Heart right ventricle (tissue), 16 donors: ENCODE results near the gene OR8K5. TPM values are rescaled to one million over a fixed set of nuclear protein-coding genes. Genes with fewer than 3 reads are reported as not detected.

Source experiments
- ATAC-seq, 8 donors: fragments of 200-7000 bp; cut with Tn5 transposase; one replicate each; pipeline ENCODE4 v1.9.1; 2020; ENCODE audit warnings: mild to moderate bottlenecking in 8 of 8, moderate library complexity in 8 of 8, moderate number of reproducible peaks in 1 of 8
- DNase-seq, 2 donors: peaks; one replicate each; pipeline ENCODE4 v3.0.0-alpha.2; 2020
- H3K27ac ChIP-seq, 10 donors: fragments of 200-600 bp; sonication (generic) in 2 of 10; one replicate each; pipeline versions ENCODE4 v1.5.0 to v1.8.0; 2020 to 2022; ENCODE audit warnings: mild to moderate bottlenecking in 3 of 10
- H3K27me3 ChIP-seq, 7 donors: fragments of 200-600 bp; one replicate each; pipeline ENCODE4 v1.8.0; 2021 to 2022; ENCODE audit warnings: mild to moderate bottlenecking in 2 of 7
- H3K36me3 ChIP-seq, 9 donors: fragments of 200-600 bp; sonication (generic) in 1 of 9; one replicate each; pipeline versions ENCODE4 v1.5.0 to v1.8.0; 2020 to 2022; ENCODE audit warnings: mild to moderate bottlenecking in 2 of 9
- H3K4me1 ChIP-seq, 9 donors: fragments of 200-600 bp; sonication (generic) in 1 of 9; one replicate each; pipeline versions ENCODE4 v1.5.0 to v1.8.0; 2020 to 2022; ENCODE audit warnings: mild to moderate bottlenecking in 4 of 9
- H3K4me3 ChIP-seq, 10 donors: fragments of 200-600 bp; sonication (generic) in 2 of 10; one replicate each; pipeline versions ENCODE4 v1.5.0 to v1.8.0; 2020 to 2022; ENCODE audit warnings: mild to moderate bottlenecking in 7 of 10, moderate library complexity in 2 of 10
- H3K9me3 ChIP-seq, 11 donors: fragments of 200-600 bp in 10 of 11; sonication (generic) in 2 of 11; one replicate each; pipeline versions ENCODE4 v1.5.0 to v1.8.0; 2013 to 2022; ENCODE audit warnings: mild to moderate bottlenecking in 2 of 11, control low read depth in 1 of 11, moderate library complexity in 1 of 11
- WGBS, 2 donors: extraction: QIAGEN DNeasy Blood & Tissue Kit; methylation state at CpG; one replicate each; pipeline ENCODE4 v1.1.7; 2013; ENCODE audit warnings: inconsistent platforms in 1 of 2; 5-methylcytosine and 5-hydroxymethylcytosine counted together
- intact Hi-C, 10 donors: fragments of 100-400 bp; cut with DNase I; formaldehyde crosslinking; loops; one replicate each; pipeline versions ENCODE4 v1.11.1 to v1.14.2; 2022
- long read RNA-seq, 3 donors: library from polyadenylated mRNA; unstranded; transcript quantifications; one replicate each; pipeline ENCODE4 v2.0.0, GENCODE V29; 2020 to 2021
- polyA plus RNA-seq, 2 donors: library from polyadenylated mRNA; stranded (reverse); fragments of 200-250 nt; gene quantifications; one replicate each; pipeline ENCODE4 v1.2.3, GENCODE V29; 2013
- total RNA-seq, 10 donors: library from RNA; stranded (reverse); fragmentation: NEBNext Ultra II Directional in 3 of 10; extraction: Animal tissue kit (Norgen Biotek cat#: 25700) in 3 of 10; gene quantifications; one replicate each; pipeline versions ENCODE4 v1.2.1 to v1.2.4, GENCODE V29; 2021 to 2023
- TF ChIP-seq, protein P1 (sequence below), 9 donors: fragments of 200-600 bp; sonication (generic) in 2 of 9; IDR thresholded peaks; one replicate each; pipeline versions ENCODE4 v1.5.0 to v1.8.0; 2021 to 2022; ENCODE audit warnings: antibody characterized with exemption in 9 of 9, mild to moderate bottlenecking in 5 of 9, moderate library complexity in 1 of 9
- donor health status: Arrhythmogenic right ventricular cardiomyopathy.
- donor health status: ischemic (EF 13 %, LVEDD 7.1; RV severe dilation, severe dysfunction).
- donor health status: healthy with polysubstance abuse.
- donor health status: DM: no; HTN: yes; CAD: no.
- donor health status: DM: no; HTN: no; CAD: no.
- donor health status: ischemic (EF 25% LVEDD 6.9; RV normal size, moderate dysfunction).
- donor health status: ischemic (EF 25% LVEDD 5.7; RV mildly dilated, moderate dysfunction).
- donor health status: healthy.
- donor health status: DM: yes; HTN: yes; CAD: no.
- donor health status: Ischemic cardiomyopathy.
- donor health status: ischemic (EF 35%, LVEDD 5.7; RV mildly dilated, moderate dysfunction).
- donor health status: nonischemic (EF 11% LVEDD 7.7; RV severe dilation, severe dysfunction).
- donor health status: DM: yes; HTN: yes; CAD: no.
- donor health status: PGD.
- donor health status: ischemic (EF 29% LVEDD 5.4; RV normal size, mild dysfunction).
- donor health status: nonischemic (EF 23%, LVEDD 6.1; RV moderate dilation, normal function).

The OR8K5 gene, protein sequence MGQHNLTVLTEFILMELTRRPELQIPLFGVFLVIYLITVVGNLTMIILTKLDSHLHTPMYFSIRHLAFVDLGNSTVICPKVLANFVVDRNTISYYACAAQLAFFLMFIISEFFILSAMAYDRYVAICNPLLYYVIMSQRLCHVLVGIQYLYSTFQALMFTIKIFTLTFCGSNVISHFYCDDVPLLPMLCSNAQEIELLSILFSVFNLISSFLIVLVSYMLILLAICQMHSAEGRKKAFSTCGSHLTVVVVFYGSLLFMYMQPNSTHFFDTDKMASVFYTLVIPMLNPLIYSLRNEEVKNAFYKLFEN
- not detected for total RNA-seq
- polyA plus RNA-seq = not detected
- long read RNA-seq, donor 1 = 0 reads
- long read RNA-seq, donor 2 = 0 reads
- long read RNA-seq, donor 3 = 0 reads

DNA sequence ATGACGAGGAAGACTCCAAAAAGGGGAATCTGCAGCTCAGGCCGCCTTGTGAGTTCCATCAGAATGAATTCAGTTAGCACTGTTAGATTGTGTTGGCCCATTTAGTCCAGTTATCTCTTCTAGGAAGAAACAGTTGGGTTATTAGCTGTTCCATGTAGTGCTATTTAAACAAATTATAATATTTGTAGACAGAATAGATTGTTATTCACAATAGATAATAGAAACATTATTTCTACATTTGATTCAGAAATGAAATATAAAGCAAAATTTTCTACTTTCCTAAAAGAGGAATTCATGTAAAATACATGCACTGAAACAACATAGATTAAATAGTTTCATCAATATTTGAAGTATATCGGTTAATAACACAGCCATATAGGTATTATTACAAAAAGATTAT, at the start of gene OR8K5:
OR8K5 (minus strand) TSS at position 101 of the 400 bp plus-strand sequence; CDS start at position 101, 0 bp downstream.
- no peaks in the 10 kb centered on the region for H3K4me1 ChIP-seq
- no peaks in the 10 kb centered on the region for H3K27me3 ChIP-seq
- 63 to 74% methylated on average over 3 of the region's 3 CpGs for WGBS, 2 donors
- DNase-seq = no peak
- no peak for ATAC-seq
- H3K27ac ChIP-seq = no peak within 1 kb of the TSS
- TF ChIP-seq, protein P1, sequence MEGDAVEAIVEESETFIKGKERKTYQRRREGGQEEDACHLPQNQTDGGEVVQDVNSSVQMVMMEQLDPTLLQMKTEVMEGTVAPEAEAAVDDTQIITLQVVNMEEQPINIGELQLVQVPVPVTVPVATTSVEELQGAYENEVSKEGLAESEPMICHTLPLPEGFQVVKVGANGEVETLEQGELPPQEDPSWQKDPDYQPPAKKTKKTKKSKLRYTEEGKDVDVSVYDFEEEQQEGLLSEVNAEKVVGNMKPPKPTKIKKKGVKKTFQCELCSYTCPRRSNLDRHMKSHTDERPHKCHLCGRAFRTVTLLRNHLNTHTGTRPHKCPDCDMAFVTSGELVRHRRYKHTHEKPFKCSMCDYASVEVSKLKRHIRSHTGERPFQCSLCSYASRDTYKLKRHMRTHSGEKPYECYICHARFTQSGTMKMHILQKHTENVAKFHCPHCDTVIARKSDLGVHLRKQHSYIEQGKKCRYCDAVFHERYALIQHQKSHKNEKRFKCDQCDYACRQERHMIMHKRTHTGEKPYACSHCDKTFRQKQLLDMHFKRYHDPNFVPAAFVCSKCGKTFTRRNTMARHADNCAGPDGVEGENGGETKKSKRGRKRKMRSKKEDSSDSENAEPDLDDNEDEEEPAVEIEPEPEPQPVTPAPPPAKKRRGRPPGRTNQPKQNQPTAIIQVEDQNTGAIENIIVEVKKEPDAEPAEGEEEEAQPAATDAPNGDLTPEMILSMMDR (IDR thresholded peaks at IDR 0.05) = no peak
- intact Hi-C loops = no loop called here
- no peaks in the 10 kb centered on the region for H3K36me3 ChIP-seq
- peaks cover 0 to 43% (median 2%) of the 10 kb centered on the region in 11 donors for H3K9me3 ChIP-seq
- H3K4me3 ChIP-seq = no peak within 1 kb of the TSS

DNA sequence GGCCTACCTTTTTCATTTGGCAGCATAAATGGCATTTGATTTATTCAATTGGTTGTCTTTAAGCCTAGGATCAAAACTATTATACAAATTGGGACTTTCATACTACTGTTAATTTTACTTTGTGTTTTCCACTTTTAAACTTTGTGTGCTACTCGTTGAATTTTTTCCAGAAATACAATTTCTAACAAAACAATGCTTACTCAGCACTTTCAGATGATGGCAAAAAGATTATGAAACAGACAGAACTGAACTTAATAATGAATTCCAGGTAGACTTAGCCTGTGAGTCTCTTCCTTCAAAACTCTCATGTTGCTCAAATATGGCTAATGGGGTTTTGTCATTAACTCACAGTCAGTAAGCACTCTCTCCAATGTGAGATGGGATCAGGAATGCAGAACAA, 47.7 kb upstream of the OR8K5 start:
- Histone ChIP-seq H3K4me3 (no peak overlapping the region), H3K27me3 (no peaks in the 10 kb centered on the region), H3K9me3 (peaks cover 0 to 8% (median 0%) of the 10 kb centered on the region in 11 donors), H3K4me1 (no peaks in the 10 kb centered on the region), H3K27ac (no peak overlapping the region), H3K36me3 (no peaks in the 10 kb centered on the region)
- TF ChIP-seq, protein P1 (IDR thresholded peaks at IDR 0.05) = no peak
- DNase-seq (no peak), ATAC-seq (no peak)
- intact Hi-C loops = no loop called here
- 38 to 46% methylated on average over 1 of the region's 1 CpG for WGBS, 2 donors

DNA sequence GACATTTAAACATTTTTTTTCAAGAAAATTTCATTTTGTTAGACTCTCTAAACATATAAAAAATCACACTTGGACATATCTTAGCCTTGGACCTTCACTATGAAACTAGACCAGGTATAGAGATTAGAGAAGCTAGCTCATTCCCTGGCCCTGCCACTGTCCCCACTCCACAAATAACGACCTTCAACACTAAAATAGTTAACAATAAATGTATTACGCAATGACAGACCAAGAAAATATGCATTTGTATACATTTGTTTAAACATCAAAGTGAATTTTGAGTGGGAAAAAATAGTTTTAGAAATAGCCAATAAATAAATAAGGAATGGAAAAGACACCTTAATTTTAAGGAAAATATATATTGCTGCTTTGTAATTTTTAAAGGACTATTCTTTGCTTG, 37.2 kb upstream of the OR8K5 start:
- Histone ChIP-seq H3K9me3 (peaks cover 0 to 15% (median 0%) of the 10 kb centered on the region in 11 donors), H3K27ac (no peak overlapping the region), H3K36me3 (no peaks in the 10 kb centered on the region), H3K4me3 (no peak overlapping the region), H3K4me1 (no peaks in the 10 kb centered on the region), H3K27me3 (no peaks in the 10 kb centered on the region)
- DNase-seq = no peak
- TF ChIP-seq, protein P1 (IDR thresholded peaks at IDR 0.05) = no peak
- no peak for ATAC-seq
- 55 to 65% methylated on average over 2 of the region's 2 CpGs for whole genome bisulfite sequencing, 2 donors
- intact Hi-C loops = no loop called here

DNA sequence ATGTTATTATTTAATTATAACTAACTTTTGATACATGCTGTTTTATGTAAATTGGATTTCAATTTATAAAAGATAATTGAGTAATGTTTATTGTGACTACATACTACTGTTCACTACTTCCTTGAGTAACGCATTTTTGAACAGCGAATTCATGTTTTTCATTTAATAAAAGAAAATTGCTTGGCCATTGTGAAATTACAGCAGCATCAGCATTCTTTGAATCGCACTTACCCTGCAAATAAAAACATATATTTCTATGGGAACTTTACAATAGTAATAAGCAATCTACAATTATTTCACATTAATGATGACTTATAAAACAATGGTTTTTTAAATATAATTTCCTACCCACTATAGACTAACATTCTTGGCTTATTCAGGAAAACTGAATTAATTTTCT, 36.6 kb upstream of the OR8K5 start:
- ATAC-seq = no peak
- H3K27me3 ChIP-seq = no peaks in the 10 kb centered on the region
- H3K36me3 ChIP-seq = no peaks in the 10 kb centered on the region
- TF ChIP-seq, protein P1 (IDR thresholded peaks at IDR 0.05) = no peak
- no peak for DNase-seq
- no peaks in the 10 kb centered on the region for H3K4me1 ChIP-seq
- intact Hi-C loops = no loop called here
- WGBS, 2 donors = 82% methylated on average over 3 of the region's 3 CpGs
- H3K27ac ChIP-seq = no peak overlapping the region
- no peak overlapping the region for H3K4me3 ChIP-seq
- peaks cover 0 to 21% (median 5%) of the 10 kb centered on the region in 11 donors for H3K9me3 ChIP-seq
